ENCODE results near the gene MASP2. TPM values are rescaled to one million over a fixed set of nuclear protein-coding genes. Genes with fewer than 3 reads are reported as not detected.
A peak's percentile ranks its signal among the peaks of the same experiment; 100 is the strongest.

MASP2 gene
- total RNA-seq, 6 experiments from 2014 or later: 144 to 222 (median 185) TPM

DNA sequence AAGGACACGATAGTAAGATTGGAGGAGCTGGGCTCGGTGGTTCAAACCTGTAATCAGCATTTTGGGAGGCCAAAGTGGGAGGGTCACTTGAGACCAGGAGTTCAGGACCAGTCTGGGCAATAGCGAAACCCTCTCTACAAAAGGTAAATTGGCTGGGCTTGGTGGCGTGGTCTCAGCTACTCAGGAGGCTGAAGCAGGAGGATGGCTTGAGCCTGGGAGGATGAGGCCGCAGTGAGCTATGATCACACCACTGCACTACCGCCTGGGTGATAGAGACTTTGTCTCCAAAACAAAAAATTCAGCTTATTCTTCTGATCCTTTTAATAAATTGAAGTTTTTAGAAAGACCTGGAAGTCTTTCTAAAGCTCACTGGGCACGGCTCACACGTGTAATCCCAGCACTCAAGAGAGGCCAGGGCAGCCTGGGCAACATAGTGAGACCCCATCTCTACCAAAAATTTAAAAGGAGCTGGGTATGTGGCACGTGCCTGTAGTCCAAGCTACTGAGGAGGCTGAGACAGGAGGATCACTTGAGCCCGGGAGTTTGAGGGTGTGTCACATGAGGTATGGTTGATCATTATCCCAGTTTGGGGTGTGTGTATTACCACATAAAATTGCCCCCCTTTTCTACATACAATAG is 15.3 kb downstream of the MASP2 start:
- Histone ChIP-seq H3K9me3 (no peaks in the 10 kb centered on the region), H3K27ac (no peak overlapping the region), H3K4me1 (no peaks in the 10 kb centered on the region), H3K4me3 (no peak overlapping the region), H3K27me3 (no peaks in the 10 kb centered on the region), H3K36me3 (peaks cover 0 to 55% (median 13%) of the 10 kb centered on the region in 4 donors)
- ATAC-seq: peak in 1 of 4 donors; percentile 17
- WGBS (ENCODE audit: insufficient coverage, low coverage, low lambda C conversion rate, missing lambda C conversion rate): 87% methylated on average over 7 of the region's 10 CpGs
- intact Hi-C loops (cut with DNase I): no loop called here
- TF ChIP-seq, protein P1, sequence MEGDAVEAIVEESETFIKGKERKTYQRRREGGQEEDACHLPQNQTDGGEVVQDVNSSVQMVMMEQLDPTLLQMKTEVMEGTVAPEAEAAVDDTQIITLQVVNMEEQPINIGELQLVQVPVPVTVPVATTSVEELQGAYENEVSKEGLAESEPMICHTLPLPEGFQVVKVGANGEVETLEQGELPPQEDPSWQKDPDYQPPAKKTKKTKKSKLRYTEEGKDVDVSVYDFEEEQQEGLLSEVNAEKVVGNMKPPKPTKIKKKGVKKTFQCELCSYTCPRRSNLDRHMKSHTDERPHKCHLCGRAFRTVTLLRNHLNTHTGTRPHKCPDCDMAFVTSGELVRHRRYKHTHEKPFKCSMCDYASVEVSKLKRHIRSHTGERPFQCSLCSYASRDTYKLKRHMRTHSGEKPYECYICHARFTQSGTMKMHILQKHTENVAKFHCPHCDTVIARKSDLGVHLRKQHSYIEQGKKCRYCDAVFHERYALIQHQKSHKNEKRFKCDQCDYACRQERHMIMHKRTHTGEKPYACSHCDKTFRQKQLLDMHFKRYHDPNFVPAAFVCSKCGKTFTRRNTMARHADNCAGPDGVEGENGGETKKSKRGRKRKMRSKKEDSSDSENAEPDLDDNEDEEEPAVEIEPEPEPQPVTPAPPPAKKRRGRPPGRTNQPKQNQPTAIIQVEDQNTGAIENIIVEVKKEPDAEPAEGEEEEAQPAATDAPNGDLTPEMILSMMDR (IDR thresholded peaks at IDR 0.05): no peak
- no peak for TF ChIP-seq POLR2A (IDR thresholded peaks at IDR 0.05)
- DNase-seq: no peak

DNA sequence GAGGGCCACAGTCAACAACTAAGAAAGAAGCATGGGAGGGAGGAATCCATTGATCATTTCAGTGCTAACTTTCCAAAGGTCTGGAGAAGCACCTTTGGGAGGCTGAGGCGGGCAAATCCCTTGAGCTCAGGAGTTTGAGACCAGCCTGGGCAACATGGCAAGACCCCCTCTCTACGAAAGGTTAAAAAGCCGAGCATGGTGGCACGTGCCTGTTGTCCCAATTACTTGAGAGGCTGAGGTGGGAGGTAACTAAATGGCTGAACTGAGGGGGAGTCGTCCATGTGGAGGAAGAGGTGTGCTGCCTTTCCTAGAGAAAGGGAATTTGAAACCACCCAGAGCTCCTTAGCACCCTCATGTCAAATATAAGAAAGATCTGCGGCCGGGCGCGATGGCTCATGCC is 16.2 kb downstream of the MASP2 start:
- Histone ChIP-seq H3K4me3 (no peak overlapping the region), H3K27ac (no peak overlapping the region), H3K27me3 (no peaks in the 10 kb centered on the region), H3K4me1 (no peaks in the 10 kb centered on the region), H3K9me3 (no peaks in the 10 kb centered on the region), H3K36me3 (peaks cover 2 to 59% (median 19%) of the 10 kb centered on the region in 4 donors)
- TF ChIP-seq POLR2A (IDR thresholded peaks at IDR 0.05): no peak
- TF ChIP-seq, protein P1 (IDR thresholded peaks at IDR 0.05): no peak
- DNase-seq: peak in 1 of 3 donors; percentile 16
- no peak for ATAC-seq
- intact Hi-C loops (cut with DNase I): no loop called here
- WGBS (ENCODE audit: insufficient coverage, low coverage, low lambda C conversion rate, missing lambda C conversion rate): 62% methylated on average over 2 of the region's 9 CpGs

DNA sequence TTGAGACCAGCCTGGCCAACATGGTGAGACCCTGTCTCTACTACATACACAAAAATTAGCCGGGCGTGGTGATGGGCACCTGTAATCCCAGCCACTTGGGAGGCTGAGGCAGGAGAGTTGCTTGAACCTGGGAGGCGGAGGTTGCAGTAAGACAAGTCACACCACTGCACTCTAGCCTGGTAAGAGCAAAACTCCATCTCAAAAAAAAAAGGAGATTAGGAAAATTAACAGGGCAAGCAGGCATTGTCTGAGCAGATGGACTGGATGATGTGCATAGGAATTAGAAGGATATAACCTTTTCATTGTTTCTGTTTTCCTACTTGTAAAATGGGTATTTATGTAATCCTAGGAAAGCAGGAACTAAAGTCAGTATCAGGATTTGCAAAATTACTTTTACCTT is 19.0 kb downstream of the MASP2 start:
- no peaks in the 10 kb centered on the region for H3K4me1 ChIP-seq
- H3K9me3 ChIP-seq: no peaks in the 10 kb centered on the region
- H3K27me3 ChIP-seq: no peaks in the 10 kb centered on the region
- H3K27ac ChIP-seq: no peak overlapping the region
- no peak overlapping the region for H3K4me3 ChIP-seq
- no peak for TF ChIP-seq POLR2A (IDR thresholded peaks at IDR 0.05)
- TF ChIP-seq, protein P1 (IDR thresholded peaks at IDR 0.05): no peak
- DNase-seq (peak in 1 of 3 donors; percentile 27), ATAC-seq (no peak)
- 94% methylated on average over 2 of the region's 3 CpGs for WGBS (ENCODE audit: insufficient coverage, low coverage, low lambda C conversion rate, missing lambda C conversion rate)
- intact Hi-C loops (cut with DNase I): no loop called here
- H3K36me3 ChIP-seq: peaks cover 3 to 72% (median 26%) of the 10 kb centered on the region in 4 donors

DNA sequence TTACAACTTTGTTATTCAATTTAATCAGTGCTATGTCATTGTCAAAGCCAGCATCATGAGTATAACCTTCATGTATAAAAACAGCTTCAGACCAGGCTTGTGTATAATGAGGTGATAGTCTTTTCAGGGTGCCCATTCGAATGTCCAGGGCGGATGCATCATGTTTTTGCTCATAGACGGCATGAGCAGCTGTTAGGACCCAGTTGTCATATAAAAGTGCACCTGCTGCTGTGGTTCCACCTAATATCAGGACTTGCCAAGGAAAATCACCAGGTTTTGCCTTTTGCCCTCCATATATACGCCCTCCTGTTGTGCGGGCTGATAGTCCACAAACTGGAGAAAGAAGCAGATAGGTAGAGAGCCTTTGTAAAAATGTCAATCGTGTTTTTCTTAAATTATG is 19.7 kb downstream of the MASP2 start:
- no peak for DNase-seq
- no peak overlapping the region for H3K4me3 ChIP-seq
- ATAC-seq: no peak
- no peak overlapping the region for H3K27ac ChIP-seq
- no peaks in the 10 kb centered on the region for H3K27me3 ChIP-seq
- TF ChIP-seq POLR2A (IDR thresholded peaks at IDR 0.05): no peak
- TF ChIP-seq, protein P1 (IDR thresholded peaks at IDR 0.05): no peak
- intact Hi-C loops (cut with DNase I): no loop called here
- peaks cover 3 to 74% (median 26%) of the 10 kb centered on the region in 4 donors for H3K36me3 ChIP-seq
- H3K4me1 ChIP-seq: no peaks in the 10 kb centered on the region
- no peaks in the 10 kb centered on the region for H3K9me3 ChIP-seq
- 64% methylated on average over 6 of the region's 6 CpGs for WGBS (ENCODE audit: insufficient coverage, low coverage, low lambda C conversion rate, missing lambda C conversion rate)
